K562 (cell line): ENCODE data around the gene TLN1. TPM values are rescaled to one million over a fixed set of nuclear protein-coding genes. Genes with fewer than 3 reads are reported as not detected.

ENCODE experiments used
- CBFA2T3 ChIP-seq: fragments of 450-650 bp; IDR thresholded peaks from 2 replicates; pipeline ENCODE4 v1.6.1; 2017
- CBX1 ChIP-seq: sonication (generic); IDR thresholded peaks from 2 replicates; pipeline ENCODE4 v1.6.1; 2016; ENCODE audit warnings: antibody characterized with exemption, low read depth, mild to moderate bottlenecking
- CREB3L1 ChIP-seq: fragments of 450-650 bp; IDR thresholded peaks from 2 replicates; pipeline ENCODE4 v1.6.1; 2014; ENCODE audit warnings: low read depth, mild to moderate bottlenecking, moderate library complexity, borderline replicate concordance
- CREM ChIP-seq: IDR thresholded peaks from 2 replicates; pipeline ENCODE4 v1.6.1; 2014; ENCODE audit warnings: antibody characterized with exemption, low read depth
- DPF2 ChIP-seq: fragments of 450-650 bp; IDR thresholded peaks from 2 replicates; pipeline ENCODE4 v1.6.1; 2016
- EP400 ChIP-seq: fragments of 450-650 bp; IDR thresholded peaks from 2 replicates; pipeline ENCODE4 v1.6.1; 2017; ENCODE audit warnings: antibody characterized with exemption, mild to moderate bottlenecking, moderate library complexity
- SMARCA4 ChIP-seq: fragments of 450-650 bp; IDR thresholded peaks from 2 replicates; pipeline ENCODE4 v1.6.1; 2016
- USF2 ChIP-seq: sonication (generic); formaldehyde crosslinking; IDR thresholded peaks from 2 replicates; pipeline ENCODE4 v1.5.0; 2020; ENCODE audit warnings: missing genetic modification reagents
- ZBTB40 ChIP-seq, 2 experiments: fragments of 450-650 bp in 1 of 2; sonication (generic) in 1 of 2; formaldehyde crosslinking in 1 of 2; IDR thresholded peaks; 2 replicates each; pipeline versions ENCODE4 v1.7.1 to v1.9.0; 2016 to 2022; ENCODE audit warnings: inconsistent platforms in 1 of 2, mild to moderate bottlenecking in 1 of 2, missing genetic modification reagents in 1 of 2
- polyA plus RNA-seq, 8 experiments: library from polyadenylated mRNA; depleted of rRNA in 4 of 8; stranded (reverse) in 5 of 8; unstranded in 3 of 8; fragments of >200 nt; fragmentation: Nextera tagmentation in 2 of 8; fragmentation: Illumina TruSeq in 1 of 8; extraction: Ambion mirVana in 2 of 8; extraction: Trizol in 1 of 8; gene quantifications; 2 replicates each; pipeline versions ENCODE4 v1.2.1 to v1.2.3, GENCODE V29; 2011 to 2014; ENCODE audit warnings: inconsistent platforms in 1 of 8, missing spikeins in 1 of 8
- total RNA-seq, 7 experiments: library from RNA; depleted of rRNA in 6 of 7; stranded (reverse); fragments of >200 nt in 6 of 7; fragmentation: Illumina TruSeq in 2 of 7; extraction: Trizol in 2 of 7; gene quantifications; 2 replicates each; pipeline versions ENCODE4 v1.2.1 to v1.2.3, GENCODE V29; 2011 to 2021; ENCODE audit warnings: low replicate concordance in 1 of 7
- TF ChIP-seq, protein P1 (sequence below): IDR thresholded peaks from 2 replicates; pipeline ENCODE4 v1.6.1; 2014; ENCODE audit warnings: antibody characterized with exemption

TLN1 gene
- total and polyA plus RNA-seq, 9 of the 15 experiments (the other 6 are each of a cell fraction or from before 2014, with no cell fraction given), result 3.6 to 240 (median 54.8) TPM

- TF ChIP-seq CREB3L1, result peak; percentile 97
- TF ChIP-seq CREM, result peak; percentile 94
- TF ChIP-seq CBFA2T3, result 0 out of 2 replicates have a peak, but pooled peaks have one; percentile 5
- TF ChIP-seq DPF2, result peak; percentile 56; the same call in 1 of the 2 replicates
- TF ChIP-seq, protein P1, sequence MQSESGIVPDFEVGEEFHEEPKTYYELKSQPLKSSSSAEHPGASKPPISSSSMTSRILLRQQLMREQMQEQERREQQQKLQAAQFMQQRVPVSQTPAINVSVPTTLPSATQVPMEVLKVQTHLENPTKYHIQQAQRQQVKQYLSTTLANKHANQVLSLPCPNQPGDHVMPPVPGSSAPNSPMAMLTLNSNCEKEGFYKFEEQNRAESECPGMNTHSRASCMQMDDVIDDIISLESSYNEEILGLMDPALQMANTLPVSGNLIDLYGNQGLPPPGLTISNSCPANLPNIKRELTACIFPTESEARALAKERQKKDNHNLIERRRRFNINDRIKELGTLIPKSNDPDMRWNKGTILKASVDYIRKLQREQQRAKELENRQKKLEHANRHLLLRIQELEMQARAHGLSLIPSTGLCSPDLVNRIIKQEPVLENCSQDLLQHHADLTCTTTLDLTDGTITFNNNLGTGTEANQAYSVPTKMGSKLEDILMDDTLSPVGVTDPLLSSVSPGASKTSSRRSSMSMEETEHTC, result 0 out of 2 replicates have a peak, but pooled peaks have one; percentile 25
- peak; percentile 29; the same call in 1 of the 2 replicates for TF ChIP-seq USF2 (CRISPR knock-in tag)
- peak; percentile 81; the same call in 1 of the 2 replicates for TF ChIP-seq CBX1
- peak; percentile 28; the same call in 1 of the 2 replicates for TF ChIP-seq SMARCA4
- peak; percentile 84 for TF ChIP-seq ZBTB40 (IDR thresholded peaks at IDR 0.05)
- TF ChIP-seq ZBTB40 (CRISPR knock-in tag; IDR thresholded peaks at IDR 0.05), result no peak
- peak; percentile 90 for TF ChIP-seq EP400
Measured at GRCh38 chr9:35657546-35658136, 74.4 kb downstream of the TLN1 start, which contains the start of gene RMRP (continued).
